ENCODE results near the gene ACSL3.
"Not testable (repeated sequence)": the region's sequence is repeated elsewhere in the genome, so short reads cannot be mapped to it uniquely, and the experiment has no call there.

Gene ACSL3

DNA sequence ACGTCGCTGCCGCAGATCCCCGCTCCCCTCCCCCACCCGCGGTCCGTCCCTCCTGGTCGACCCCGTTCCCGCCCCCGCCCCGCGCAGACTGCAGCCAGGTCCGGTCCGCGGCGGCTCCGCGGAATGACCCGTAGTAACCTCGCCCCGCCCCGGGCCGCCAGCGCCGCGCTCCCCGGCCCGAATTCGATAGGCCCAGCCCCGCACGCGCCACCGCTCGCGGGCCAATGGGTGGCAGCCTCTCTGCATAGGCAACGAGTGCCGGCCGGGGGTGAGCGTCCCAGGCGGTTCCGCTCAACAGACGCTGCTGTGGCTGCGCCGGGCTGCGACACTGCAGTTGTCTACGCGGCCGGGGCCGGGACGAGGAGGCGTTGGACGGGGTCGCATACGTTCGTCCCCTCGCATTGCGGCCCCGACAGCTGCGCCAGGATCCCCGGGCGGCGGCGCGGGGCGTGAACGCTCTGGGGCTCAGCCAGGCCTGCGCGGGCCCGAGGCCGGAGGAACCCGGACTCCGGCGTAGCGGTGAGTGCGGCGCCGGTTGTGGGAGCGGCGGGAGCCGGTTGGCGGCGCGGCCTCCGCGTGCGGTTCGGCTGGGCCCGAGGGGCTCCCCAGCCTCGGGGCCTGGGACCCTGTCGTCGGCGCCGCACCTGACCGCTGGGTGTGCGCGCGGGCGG lies at the start of gene ACSL3:
Gene ACSL3 (plus strand): TSS at position 297 of the 671 bp plus-strand sequence. CDS start 47,737 bp downstream, outside the sequence.
- peak; percentile 98 for DNase-seq

DNA sequence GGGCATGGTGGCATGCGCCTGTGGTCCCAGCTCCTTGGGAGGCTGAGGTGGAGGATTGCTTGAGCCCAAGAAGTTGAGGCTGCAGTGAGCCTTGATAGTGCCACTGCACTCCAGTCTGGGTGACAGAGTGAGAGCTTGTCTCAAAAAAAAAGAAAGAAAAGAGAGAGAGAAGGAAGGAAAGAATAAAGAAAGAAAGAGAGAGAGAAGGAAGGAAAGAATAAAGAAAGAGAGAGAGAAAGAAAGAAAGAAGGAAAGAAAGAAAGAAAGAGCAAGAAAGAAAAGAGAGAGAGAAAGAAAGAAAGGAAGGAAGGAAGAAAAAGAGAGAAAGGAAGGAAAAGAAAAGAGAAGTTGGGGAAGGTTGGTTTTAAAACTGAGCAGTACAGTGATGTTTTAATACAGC lies 49.0 kb upstream of the ACSL3 start:
- DNase-seq = no peak

DNA sequence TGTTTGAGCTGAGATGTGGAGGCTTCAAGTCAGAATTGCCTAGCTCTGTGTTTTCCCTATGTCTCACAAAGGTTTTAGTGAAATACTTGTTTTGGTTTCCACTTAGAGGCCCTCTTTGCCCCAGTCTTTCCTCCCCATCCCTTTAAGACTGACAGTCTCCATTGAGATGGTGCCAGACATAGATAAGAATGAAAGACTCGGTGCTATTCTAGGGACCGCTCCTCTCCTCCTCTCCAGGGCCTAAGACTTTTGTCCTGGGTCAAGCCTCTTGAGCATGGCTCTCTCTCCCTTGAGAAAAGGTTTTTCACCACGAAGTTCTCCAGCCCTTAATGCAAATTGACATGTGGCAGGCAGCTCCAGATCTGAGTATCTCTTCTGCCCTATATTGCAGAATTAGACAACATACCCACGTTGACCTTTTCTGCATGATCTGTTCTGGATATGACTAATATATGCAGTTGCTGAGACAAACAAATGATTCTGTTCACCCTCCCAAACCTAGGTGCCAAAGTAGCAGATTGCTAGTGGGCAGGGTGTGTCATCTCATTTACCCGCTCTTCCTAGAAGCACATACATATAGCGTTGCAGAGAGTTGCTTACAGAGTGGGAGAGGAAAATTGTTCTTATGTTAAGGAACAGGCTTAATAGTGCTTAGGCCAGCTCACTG lies 47.5 kb upstream of the ACSL3 start:
- DNase-seq = no peak

DNA sequence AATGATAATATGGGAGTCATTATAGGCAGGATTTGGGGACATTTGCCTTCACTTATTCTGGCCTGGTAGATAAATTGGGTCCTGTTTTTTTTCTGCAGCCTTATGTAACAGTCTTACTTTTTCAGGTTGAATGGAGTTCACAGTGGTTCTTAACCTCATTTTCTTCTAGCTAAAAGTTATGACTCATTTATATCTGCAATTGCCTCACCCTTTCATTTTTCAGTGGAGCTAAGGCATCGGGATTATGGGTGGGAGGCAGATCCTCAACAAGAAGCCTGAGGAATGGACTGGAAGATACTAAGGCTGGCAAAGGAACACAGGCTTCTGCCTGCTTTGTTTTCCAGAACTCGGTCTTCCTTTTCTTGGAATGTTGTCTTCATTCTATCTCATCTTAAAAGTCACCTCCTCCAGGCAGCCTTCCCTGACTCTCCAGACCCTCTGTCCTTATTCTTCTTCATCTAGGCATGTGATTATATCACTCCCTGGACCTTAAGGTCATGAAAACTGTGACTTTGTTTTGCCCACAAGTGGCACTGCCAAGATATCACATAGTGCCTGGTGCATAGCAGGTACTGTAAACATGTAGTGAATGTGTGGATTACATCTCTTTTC lies 41.0 kb upstream of the ACSL3 start:
- DNase-seq = no peak

DNA sequence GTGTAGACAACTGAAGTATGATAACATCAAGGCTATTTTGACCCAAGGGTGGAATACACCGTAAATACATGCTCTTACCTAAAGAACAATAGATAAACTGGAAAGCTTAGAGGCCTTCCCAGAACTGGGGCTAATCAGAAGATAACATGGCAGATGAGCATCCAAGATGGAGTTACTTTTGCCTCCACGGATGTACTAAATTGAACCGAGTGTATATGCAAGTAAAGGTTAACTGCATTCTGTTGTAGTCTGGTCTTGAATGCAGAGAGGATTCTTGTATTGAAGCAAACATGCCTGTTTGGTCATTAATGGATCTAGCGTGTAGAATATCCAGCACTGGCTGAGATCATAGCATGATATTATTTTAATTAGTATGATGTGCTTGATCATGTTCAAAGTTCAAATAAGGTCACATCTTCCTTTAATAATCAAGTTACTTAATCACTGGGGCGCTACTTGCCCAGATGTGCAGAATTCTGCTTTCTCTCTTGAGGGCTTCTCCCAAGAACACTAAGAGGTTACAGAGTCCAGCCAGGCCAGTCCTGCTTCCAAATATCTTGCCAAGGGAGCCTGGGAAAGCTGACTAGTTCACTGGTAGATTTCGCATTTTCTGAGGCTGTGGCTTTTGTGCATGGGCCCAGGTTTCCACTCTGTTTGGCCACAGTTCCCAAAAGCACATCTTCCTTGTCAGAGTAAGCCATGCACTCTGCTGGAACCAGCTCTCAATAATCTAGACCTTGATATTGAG lies 37.5 kb upstream of the ACSL3 start:
- DNase-seq = no peak

DNA sequence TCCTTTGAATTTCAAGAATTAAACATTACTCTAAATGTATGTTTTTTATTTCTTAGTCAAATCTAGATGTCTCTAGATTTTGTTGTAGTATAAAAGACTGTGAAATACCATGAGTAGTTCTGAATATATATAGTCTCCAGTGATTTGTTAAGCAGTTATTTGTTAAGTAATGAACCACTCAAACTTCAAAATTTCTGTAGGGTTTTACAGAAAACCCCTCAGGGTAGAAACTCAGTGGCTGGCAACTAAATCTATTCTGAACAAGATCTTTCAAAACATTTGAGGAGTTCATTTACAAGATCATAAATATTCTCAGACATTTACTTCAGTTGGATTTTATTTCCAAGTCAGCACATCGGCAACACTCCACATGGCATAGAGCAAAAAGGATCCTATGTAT lies 35.8 kb upstream of the ACSL3 start:
- DNase-seq = no peak

DNA sequence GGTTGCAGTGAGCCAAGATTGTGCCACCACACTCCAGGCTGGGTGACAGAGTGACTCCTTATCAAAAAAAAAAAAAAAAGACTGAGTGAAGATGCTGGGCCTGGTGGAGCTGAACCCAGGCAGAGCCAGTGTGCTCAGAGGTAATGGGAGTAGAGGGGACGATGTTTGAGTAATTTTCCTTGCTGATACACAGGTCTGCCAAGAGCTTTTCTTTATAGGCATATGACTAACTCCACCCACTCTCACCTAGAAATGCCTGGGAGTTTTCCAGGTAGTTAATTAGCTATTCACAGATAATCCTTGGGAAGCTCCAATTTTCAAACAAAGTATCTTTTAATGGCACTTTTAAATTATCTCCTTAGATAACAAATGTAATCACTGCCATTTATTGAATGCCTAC lies 33.4 kb upstream of the ACSL3 start:
- DNase-seq = no peak

DNA sequence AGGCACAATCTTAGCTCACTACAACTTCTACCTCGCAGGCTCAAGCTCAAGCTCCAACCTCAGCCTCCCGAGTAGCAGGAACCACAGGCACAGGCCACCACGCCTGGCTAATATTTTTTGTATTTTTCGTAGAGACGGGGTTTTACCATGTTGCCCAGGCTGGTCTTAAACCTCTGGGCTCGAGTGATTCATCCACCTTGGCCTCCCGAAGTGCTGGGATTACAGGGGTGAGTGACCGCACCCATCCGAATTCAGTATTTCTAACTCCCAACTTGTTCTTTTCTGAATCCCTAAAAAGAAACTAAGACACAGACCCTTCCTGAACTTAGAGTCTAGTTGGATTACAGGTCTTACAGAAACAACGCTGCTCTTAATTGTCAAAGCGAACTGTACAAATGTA lies 32.3 kb upstream of the ACSL3 start:
- no peak for DNase-seq

DNA sequence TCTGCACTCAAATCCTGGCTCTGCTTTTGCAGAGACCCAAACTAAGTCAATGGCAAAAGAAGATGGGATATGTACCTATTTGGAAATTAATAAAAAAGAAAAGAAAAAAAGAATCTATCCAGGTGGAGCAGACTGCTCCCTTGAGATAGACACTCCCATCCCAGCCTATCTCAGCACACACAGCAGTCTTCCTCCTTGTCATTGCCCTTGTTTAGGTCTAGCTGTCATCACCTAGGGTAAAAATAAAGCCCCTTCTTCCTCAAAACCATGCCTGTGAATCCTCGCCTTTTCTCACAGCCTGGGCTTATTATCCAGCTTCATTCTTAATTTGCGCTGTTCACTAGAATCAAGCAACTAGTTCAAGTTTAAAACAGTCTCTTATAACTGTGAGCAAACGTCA lies 30.7 kb upstream of the ACSL3 start:
- DNase-seq = no peak

DNA sequence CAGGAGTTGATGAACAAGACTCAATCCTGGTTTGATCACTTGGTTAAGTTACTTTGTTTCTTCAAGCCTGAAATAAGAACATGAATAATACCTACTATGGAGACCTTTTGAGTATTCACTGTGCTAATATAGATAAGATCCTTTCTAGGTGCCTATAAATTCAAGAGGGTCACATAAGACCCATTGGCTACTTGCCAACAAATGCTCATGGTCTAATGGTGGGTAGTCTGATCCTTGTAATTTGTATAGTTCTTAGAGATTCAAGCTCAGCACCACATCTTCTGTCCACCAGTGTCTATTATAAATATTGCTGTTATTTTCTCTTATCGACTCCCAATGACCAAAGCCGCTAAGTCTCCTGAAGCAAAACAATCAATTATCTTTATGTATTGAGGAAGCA lies 27.4 kb upstream of the ACSL3 start:
- no peak for DNase-seq

DNA sequence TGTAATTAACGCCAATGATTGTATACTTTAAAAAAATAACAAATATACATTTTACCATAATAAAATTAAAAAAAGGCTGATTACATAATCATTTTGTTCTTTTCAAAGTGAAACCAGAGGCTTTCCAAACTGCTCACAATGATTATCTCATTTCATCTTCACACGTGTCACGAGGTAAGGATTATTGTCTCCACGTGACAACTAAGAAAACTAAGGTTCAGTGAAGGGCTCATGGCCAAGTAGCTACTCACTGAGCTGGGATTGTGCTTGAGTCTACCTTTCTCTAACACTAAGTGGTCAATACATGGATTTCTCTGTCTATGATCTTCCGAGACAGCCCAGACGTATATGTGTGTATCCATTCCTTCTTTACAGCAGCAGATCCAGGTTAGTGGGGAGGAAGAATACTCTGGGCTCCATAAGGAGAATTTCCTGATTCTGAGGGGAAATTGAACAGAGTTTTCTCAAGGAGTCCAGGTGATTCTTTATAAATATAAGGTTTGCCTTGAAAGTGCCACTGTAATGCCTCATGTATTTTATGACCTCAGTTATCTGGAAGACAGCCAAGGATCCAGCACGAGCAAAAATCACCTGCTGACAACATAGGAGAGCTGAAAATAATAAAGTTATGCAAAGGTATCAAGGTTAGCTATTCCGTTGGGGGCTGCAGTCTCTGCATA lies 25.6 kb upstream of the ACSL3 start:
- DNase-seq = no peak

DNA sequence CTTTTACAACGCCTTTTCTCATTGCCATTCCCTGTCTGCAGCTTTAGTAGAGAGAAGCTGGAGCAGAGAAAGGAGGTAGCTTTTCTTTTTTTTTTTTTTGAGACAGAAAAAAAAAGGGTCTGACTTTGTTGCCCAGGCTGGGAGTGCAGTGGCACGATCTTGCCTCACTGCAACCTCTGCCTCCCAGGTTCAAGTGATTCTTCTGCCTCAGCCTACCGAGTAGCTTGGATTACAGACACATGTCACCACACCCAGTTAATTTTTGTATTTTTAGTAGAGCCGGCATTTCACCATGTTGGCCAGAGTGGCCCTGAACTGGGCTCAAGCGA lies 25.0 kb upstream of the ACSL3 start:
- no peak for DNase-seq

DNA sequence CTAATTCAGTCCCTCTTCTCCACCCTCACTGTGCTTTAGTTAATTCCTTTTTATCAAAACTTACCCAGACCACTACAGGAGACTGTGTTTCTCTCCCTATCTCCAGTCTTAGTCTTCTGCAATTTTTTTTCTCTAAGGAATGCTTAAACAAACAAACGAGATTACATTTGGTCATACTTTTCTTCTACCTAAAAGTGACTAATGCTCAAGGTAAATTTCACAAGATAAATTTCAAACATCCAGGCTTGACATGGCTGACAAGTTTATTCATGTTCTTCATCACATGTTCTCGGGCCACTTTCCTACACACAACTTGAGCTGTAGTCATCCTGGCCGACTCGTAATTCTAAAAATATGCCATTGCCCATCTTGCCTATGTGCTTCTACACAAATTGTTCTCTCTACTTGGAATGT lies 23.2 kb upstream of the ACSL3 start:
- no peak for DNase-seq

DNA sequence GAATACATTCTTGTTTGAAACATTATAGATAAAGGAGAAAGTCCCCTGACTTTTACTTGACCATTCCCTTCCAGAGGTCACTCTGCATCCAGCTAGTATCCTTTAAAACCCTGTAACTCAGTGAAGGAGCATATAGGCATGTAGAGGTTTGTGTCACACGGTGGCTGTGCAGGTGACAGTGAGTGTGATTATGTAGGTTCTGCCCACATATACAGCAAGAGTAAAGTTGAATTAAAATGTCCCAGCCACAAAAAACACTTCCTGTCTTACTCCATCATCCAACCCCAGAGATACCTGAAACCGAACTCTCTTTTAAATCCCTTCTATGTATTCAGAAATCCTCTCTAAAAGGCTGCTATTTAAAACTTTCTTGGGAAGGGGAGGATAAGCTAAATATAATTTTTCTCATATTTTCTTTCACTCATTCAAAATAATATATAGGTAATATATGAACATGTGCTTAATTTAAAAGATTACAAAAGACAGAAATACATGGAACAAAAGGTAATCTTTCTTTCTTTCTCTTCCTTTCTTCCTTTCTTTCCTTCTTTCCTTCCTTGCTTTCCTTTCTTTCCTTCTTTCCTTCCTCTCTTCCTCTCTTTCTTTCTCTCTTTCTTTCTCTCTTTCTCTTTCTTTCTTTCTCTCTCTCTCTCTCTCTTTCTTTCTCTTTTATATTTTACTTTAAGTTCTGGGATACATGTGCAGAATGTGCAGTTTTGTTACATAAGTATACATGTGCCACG lies 20.6 kb upstream of the ACSL3 start:
- DNase-seq = no peak

DNA sequence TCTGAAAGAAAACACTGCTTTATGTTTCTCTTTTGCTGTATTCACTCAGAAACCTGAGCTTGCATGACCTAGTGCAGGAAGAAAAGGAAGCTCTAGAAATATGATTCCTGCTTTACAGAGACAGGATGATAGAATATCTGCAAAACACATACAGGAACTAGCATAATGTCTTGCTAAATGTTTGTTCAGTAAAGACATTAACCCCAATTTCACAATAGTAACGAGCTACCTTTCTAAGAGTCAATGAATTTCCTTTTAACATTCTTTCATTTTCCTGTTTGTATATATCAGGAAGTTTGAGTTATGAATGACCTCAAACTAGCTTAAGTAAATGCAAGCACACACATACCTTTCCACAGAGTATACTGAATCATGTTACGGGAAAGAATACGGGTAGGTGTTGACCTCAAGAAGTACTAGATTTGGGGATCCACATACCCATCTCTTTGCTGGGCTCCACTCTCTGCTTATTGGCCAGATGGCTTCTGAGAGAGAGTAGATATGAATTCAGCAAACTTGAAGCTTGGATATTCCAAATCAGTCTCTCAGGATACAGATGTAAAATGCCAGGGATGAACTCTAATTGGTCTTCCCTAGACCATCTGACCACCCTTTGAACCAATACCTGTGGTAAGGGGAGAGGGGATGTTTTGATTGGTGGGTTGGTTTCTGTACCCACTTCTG lies 18.2 kb upstream of the ACSL3 start:
- DNase-seq = no peak

DNA sequence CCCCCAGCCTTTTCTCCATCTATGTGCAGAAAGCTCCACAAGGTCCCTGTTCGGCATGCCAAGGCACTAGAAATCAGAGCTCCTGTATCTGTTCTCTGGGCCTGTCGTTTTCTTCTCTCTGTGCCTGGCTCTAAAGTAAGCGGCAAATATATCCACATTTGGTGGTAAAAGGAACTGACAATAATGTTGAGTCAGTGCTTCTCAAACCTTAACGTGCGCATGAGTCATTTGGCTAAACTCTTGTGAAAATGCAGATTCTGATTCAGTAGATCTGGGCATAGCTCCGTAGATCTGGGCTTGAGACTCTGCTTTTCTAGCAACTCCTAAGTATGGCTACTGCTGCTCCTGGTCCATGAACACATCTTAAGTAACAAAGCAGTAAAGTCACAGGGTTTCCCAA lies 16.5 kb upstream of the ACSL3 start:
- DNase-seq = no peak

DNA sequence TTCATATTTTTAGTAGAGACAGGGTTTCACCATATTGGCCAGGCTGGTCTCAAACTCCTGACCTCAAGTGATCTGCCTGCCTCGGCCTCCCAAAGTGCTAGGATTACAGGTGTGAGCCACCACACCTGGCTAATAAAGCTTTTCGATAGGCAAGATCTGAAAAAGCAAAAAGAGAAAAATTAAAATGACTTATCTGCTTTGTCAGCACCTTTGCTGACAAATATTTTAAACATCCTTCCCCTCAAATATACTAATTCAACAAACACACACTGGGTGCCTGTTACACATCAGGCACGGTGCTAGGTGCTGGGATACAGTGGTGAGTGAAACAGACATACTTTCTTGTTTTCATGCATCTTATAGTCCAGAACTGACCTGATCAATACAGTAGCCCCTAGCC lies 15.5 kb upstream of the ACSL3 start:
- DNase-seq = not testable (repeated sequence)

DNA sequence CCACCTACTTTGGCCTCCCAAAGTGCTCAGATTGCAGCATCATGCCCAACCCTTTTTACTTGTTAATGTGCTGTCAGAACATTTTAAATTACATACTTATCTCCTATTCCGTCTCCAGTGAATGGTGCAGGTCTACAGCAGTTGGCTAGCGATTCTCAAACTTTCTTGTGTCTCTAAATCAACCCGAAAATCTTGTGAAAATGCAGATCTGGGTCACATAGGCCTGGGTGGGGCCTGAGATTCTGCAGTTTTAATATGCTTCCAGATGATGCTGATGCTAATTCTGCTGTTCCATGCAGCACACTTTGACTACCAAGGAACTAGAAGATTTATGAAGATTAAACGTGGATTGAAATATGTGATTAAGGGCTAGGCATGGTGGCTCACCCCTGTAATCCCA lies 14.8 kb upstream of the ACSL3 start:
- DNase-seq = no peak

DNA sequence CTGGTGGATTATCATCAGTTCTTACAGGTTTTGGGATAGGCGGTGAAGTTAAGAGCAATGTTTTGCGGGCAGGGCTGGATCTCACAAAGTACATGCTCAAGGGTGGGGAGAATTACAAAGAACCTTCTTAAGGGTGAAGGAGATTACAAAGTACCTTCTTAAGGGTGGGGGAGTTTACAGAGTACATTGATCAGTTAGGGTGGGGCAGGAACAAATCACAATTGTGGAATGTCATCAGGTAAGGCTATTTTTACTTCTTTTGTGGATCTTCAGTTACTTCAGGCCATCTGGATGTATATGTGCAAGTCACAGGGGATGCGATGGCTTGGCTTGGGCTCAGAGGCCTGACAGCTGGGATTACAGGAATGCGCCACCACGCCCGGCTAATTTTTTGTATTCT lies 12.8 kb upstream of the ACSL3 start:
- DNase-seq = not testable (repeated sequence)

DNA sequence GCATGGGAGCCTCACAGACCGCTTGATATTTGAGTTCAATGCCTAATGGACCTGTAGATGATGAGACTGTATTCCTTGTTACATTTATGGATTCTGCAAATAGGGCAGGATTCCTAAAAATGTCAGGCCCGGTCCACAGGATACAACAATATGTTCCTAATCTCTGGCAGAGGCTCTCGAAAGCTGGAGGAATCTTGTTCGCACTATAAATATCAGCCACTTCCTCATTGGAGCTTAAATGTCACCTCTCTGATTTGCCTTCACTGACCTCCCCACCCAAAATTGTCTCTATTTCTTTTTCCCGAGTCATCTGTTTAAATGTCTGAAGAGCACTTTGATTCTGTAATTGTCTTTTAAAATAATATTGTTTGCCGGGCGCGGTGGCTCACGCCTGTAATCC lies 12.0 kb upstream of the ACSL3 start:
- no peak for DNase-seq

DNA sequence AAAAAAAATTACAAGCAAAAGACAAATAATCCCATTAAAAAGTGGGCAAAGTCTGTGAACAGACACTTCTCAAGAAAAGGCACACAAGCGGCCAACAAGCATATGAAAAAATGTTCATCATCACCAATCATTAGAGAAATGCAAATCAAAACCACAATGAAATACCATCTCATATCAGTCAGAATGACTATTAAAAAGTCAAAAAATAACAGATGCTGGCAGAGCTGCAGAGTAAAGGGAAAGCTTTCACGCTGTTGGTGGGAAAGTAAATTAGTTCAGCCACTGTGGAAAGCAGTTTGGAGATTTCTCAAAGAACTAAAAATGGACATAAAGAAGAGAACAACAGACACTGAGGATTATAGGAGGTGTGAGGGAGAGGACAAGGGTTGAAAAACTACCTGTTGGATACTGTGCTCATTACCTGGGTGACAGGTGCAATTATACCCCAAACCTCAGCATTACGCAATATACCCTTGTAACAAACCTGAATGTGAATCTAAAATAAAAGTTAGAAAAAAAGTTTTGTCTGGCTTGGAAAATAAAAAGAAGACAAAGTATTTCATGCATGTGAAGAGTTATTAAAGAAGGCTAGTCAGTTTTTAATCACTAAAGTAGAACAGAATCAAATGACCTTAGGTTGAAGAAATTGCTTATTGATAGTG lies 8.7 kb upstream of the ACSL3 start:
- DNase-seq = no peak
